K562 (cell line): ENCODE data around the gene SLC39A13. TPM values are rescaled to one million over a fixed set of nuclear protein-coding genes. Genes with fewer than 3 reads are reported as not detected.
A peak's percentile ranks its signal among the peaks of the same experiment; 100 is the strongest.

Experiments
- ATAC-seq: fragments of 200-7000 bp; cut with Tn5 transposase; 3 replicates; pipeline ENCODE4 v1.9.1; 2020; ENCODE audit warnings: moderate library complexity
- BruUV-seq: library from RNA; stranded (reverse); fragments of 400-500 nt; replicated peaks from 2 replicates; lab custom pipeline; 2021; lab: Mats Ljungman, UMichigan
- CTCF ChIA-PET: fragments of 300-600 bp; formaldehyde crosslinking; extraction: SDS; loops from one replicate; lab custom pipeline; 2021; ENCODE audit warnings: low intra/inter-chr PET ratio; lab: Yijun Ruan, JAX
- POLR2A ChIA-PET: fragments of 300-600, 350-650 bp; sonication (Branson Sonifier 250); formaldehyde crosslinking; extraction: SDS; loops from one replicate; lab custom pipeline; 2021; ENCODE audit warnings: antibody characterized with exemption, inconsistent platforms; lab: Yijun Ruan, JAX
- DNase-seq, 4 experiments: peaks; one replicate each; pipeline versions ENCODE4 v3.0.0 to v3.0.0-alpha.2; 2011 to 2018; ENCODE audit warnings: low spot score in 3 of 4, mixed read lengths in 3 of 4; ENCODE audit errors: extremely low read depth in 1 of 4
- FAIRE-seq: peaks from 2 replicates; lab custom pipeline; 2011; peaks lifted over from hg19 to GRCh38; lab: Jason Lieb, UNC
- H2AFZ ChIP-seq: 2 replicates; pipeline ENCODE4 v1.6.0; 2011; ENCODE audit warnings: low read depth, low read length, control low read depth, inconsistent platforms
- H3K27ac ChIP-seq: fragments of 200-600 bp; 3 replicates; pipeline ENCODE4 v1.8.0; 2011; ENCODE audit warnings: low read depth, mild to moderate bottlenecking, control low read depth, inconsistent platforms, low read length, moderate library complexity, mixed read lengths; ENCODE audit errors: extremely low read depth
- H3K27me3 ChIP-seq, 2 experiments: fragments of 300-600 bp in 1 of 2; 2 replicates in 1 of 2; 3 replicates in 1 of 2; pipeline versions ENCODE4 v1.6.0 to v1.8.0; 2011; ENCODE audit warnings: inconsistent platforms in 2 of 2, low read length in 2 of 2, mild to moderate bottlenecking in 1 of 2, mixed read lengths in 1 of 2, moderate library complexity in 1 of 2; ENCODE audit not compliant: control insufficient read depth in 2 of 2, insufficient read depth in 2 of 2
- H3K36me3 ChIP-seq: fragments of 300-600 bp; 3 replicates; pipeline ENCODE4 v1.8.0; 2011; ENCODE audit warnings: mild to moderate bottlenecking, low read length, inconsistent platforms; ENCODE audit not compliant: control insufficient read depth, insufficient read depth
- H3K4me1 ChIP-seq, 2 experiments: fragments of 200-600 bp in 1 of 2; replicated peaks in 1 of 2; 2 replicates in 1 of 2; 3 replicates in 1 of 2; pipeline versions ENCODE4 v1.5.1 to v1.8.0; 2011; ENCODE audit warnings: inconsistent platforms in 2 of 2, low read length in 2 of 2, mild to moderate bottlenecking in 1 of 2, mixed read lengths in 1 of 2, moderate library complexity in 1 of 2; ENCODE audit not compliant: control insufficient read depth in 2 of 2, insufficient read depth in 2 of 2
- H3K4me2 ChIP-seq: 2 replicates; pipeline ENCODE4 v1.6.1; 2011; ENCODE audit warnings: low read length, control low read depth, inconsistent platforms, mixed read lengths; ENCODE audit not compliant: insufficient read depth
- H3K4me3 ChIP-seq: fragments of 200-600 bp; sonication (generic), shearing (Covaris generic); 2 replicates; pipeline ENCODE4 v1.5.1; 2016; ENCODE audit warnings: control low read depth, inconsistent platforms
- H3K79me2 ChIP-seq: fragments of 200-600 bp; 3 replicates; pipeline ENCODE4 v1.8.0; 2011; ENCODE audit warnings: low read length, inconsistent platforms; ENCODE audit not compliant: control insufficient read depth, insufficient read depth
- H3K9ac ChIP-seq, 2 experiments: 2 replicates each; pipeline versions ENCODE4 v1.6.0 to v1.6.1; 2011; ENCODE audit warnings: low read depth in 2 of 2, low read length in 2 of 2, control low read depth in 1 of 2, inconsistent platforms in 1 of 2, mild to moderate bottlenecking in 1 of 2, mixed read lengths in 1 of 2; ENCODE audit not compliant: insufficient read depth in 1 of 2
- H3K9me1 ChIP-seq: one replicate; pipeline ENCODE4 v1.6.0; 2011; ENCODE audit warnings: inconsistent platforms, mild to moderate bottlenecking, low read length, moderate library complexity; ENCODE audit not compliant: control insufficient read depth, insufficient read depth
- H3K9me3 ChIP-seq: replicated peaks from 2 replicates; pipeline ENCODE4 v1.5.1; 2011; ENCODE audit warnings: low read depth, low read length, inconsistent platforms; ENCODE audit not compliant: control insufficient read depth, insufficient read depth
- H4K20me1 ChIP-seq: replicated peaks from 2 replicates; pipeline ENCODE4 v1.6.1; 2011; ENCODE audit warnings: low read length, inconsistent platforms, mixed read lengths; ENCODE audit not compliant: control insufficient read depth, insufficient read depth
- EGR1 ChIP-seq: fragments of 450-650 bp; conservative IDR thresholded peaks from 2 replicates; pipeline ENCODE4 v1.6.1; 2017; ENCODE audit warnings: mild to moderate bottlenecking
- FOXK2 ChIP-seq, 2 experiments: fragments of 450-650 bp; IDR thresholded peaks in 1 of 2; conservative IDR thresholded peaks in 1 of 2; 2 replicates each; pipeline ENCODE4 v1.6.1; 2016; ENCODE audit warnings: low read depth in 2 of 2, mild to moderate bottlenecking in 1 of 2
- NR2C1 ChIP-seq, 2 experiments: fragments of 450-650 bp; IDR thresholded peaks; 2 replicates each; pipeline ENCODE4 v1.6.1; 2017; ENCODE audit warnings: mild to moderate bottlenecking in 2 of 2, antibody characterized with exemption in 1 of 2, inconsistent platforms in 1 of 2, missing compliant biosample characterization in 1 of 2, missing genetic modification characterization in 1 of 2
- POLR2A ChIP-seq: fragments of 450-650 bp; conservative IDR thresholded peaks from 2 replicates; pipeline ENCODE4 v1.6.1; 2016
- POLR2AphosphoS5 ChIP-seq: IDR thresholded peaks from 2 replicates; pipeline ENCODE4 v1.6.1; 2011; ENCODE audit warnings: mild to moderate bottlenecking, low read depth, low read length, moderate library complexity; ENCODE audit not compliant: control insufficient read depth, insufficient read depth
- POLR2G ChIP-seq: fragments of 200-400 bp; formaldehyde crosslinking; IDR thresholded peaks from 2 replicates; pipeline ENCODE4 v1.6.1; 2017; ENCODE audit warnings: low read depth, mild to moderate bottlenecking, antibody characterized with exemption, low read length, moderate library complexity
- RBFOX2 ChIP-seq: fragments of 200-400 bp; formaldehyde crosslinking; IDR thresholded peaks from 2 replicates; pipeline ENCODE4 v1.6.1; 2017; ENCODE audit warnings: low read depth, mild to moderate bottlenecking, low read length, moderate library complexity
- SUPT5H ChIP-seq: fragments of 450-650 bp; IDR thresholded peaks from 2 replicates; pipeline ENCODE4 v1.6.1; 2016
- ZC3H11A ChIP-seq: IDR thresholded peaks from 2 replicates; pipeline ENCODE4 v1.6.1; 2012; ENCODE audit warnings: low read depth, low read length, improper control_type of control experiment
- WGBS: fragments of 100-300 bp; shearing (Covaris generic); methylation state at CpG from one replicate; pipeline ENCODE4 v1.1.6; 2016; ENCODE audit warnings: low coverage, mixed read lengths; ENCODE audit not compliant: insufficient coverage; ENCODE audit errors: missing lambda C conversion rate; 5-methylcytosine and 5-hydroxymethylcytosine counted together
- in situ Hi-C: fragments of 300-500 bp; cut with MboI; formaldehyde crosslinking; loops from 4 replicates; pipeline ENCODE4 v1.15.0; 2018; ENCODE audit warnings: inconsistent platforms, mixed read lengths
- intact Hi-C: fragments of 100-400 bp; cut with micrococcal nuclease; formaldehyde crosslinking; loops from 2 replicates; pipeline ENCODE4 v1.14.2; 2022
- polyA plus RNA-seq, 8 experiments: library from polyadenylated mRNA; depleted of rRNA in 4 of 8; stranded (reverse) in 5 of 8; unstranded in 3 of 8; fragments of >200 nt; fragmentation: Nextera tagmentation in 2 of 8; fragmentation: Illumina TruSeq in 1 of 8; extraction: Ambion mirVana in 2 of 8; extraction: Trizol in 1 of 8; gene quantifications; 2 replicates each; pipeline versions ENCODE4 v1.2.1 to v1.2.3, GENCODE V29; 2011 to 2014; ENCODE audit warnings: inconsistent platforms in 1 of 8, missing spikeins in 1 of 8
- total RNA-seq, 7 experiments: library from RNA; depleted of rRNA in 6 of 7; stranded (reverse); fragments of >200 nt in 6 of 7; fragmentation: Illumina TruSeq in 2 of 7; extraction: Trizol in 2 of 7; gene quantifications; 2 replicates each; pipeline versions ENCODE4 v1.2.1 to v1.2.3, GENCODE V29; 2011 to 2021; ENCODE audit warnings: low replicate concordance in 1 of 7

Gene SLC39A13
- total and polyA plus RNA-seq, 9 of the 15 experiments (the other 6 are each of a cell fraction or from before 2014, with no cell fraction given), result 0.17 to 15.9 (median 3.2) TPM

GRCh38 chr11:47418454-47419259, 10.3 kb downstream of the SLC39A13 start:
- H3K27ac ChIP-seq, result no peak overlapping the region
- peaks cover under 1% of the 10 kb centered on the region; the same call in 1 of the 3 replicates for H3K79me2 ChIP-seq
- WGBS, result 89% methylated on average over 22 of the region's 23 CpGs
- H3K4me3 ChIP-seq, result no peak overlapping the region
- peaks cover 59% of the 10 kb centered on the region for H3K36me3 ChIP-seq
- no peaks in the 10 kb centered on the region for H3K27me3 ChIP-seq
- intact Hi-C loops, result no loop called here
- no peak for TF ChIP-seq ZC3H11A
- TF ChIP-seq RBFOX2, result peak; percentile 71
- TF ChIP-seq FOXK2 (conservative IDR thresholded peaks at IDR 0.05 in 1 of 2, IDR thresholded peaks at IDR 0.05 in 1 of 2; ENCODE audit: low read depth in 2 of 2), result no peak
- peak; percentile 61 for TF ChIP-seq EGR1
- peak; percentile 40; the same call in 1 of the 2 replicates for TF ChIP-seq POLR2AphosphoS5
- peak; percentile 3; the same call in 1 of the 2 replicates for TF ChIP-seq POLR2A
- TF ChIP-seq POLR2G, result peak; percentile 73
- no peak for TF ChIP-seq NR2C1 (IDR thresholded peaks at IDR 0.05)
- no peak for TF ChIP-seq NR2C1 (tag; IDR thresholded peaks at IDR 0.05)
- 0 out of 2 replicates have a peak, but pooled peaks have one; percentile 11 for TF ChIP-seq SUPT5H
- peaks cover 0 to 43% of the 10 kb centered on the region in 2 experiments; a peak in 2 of 5 replicates for H3K4me1 ChIP-seq
- H3K9me3 ChIP-seq, result no peaks in the 10 kb centered on the region
- peak overlapping the region in 1 of 2 experiments; percentile 20; a peak in 1 of 4 replicates for H3K9ac ChIP-seq
- in situ Hi-C loops, result no loop called here
- peak; percentile 14 for ATAC-seq
- ChIA-PET POLR2A (interaction anchor here (0.6 to 2.1 kb wide), 5 partner anchors 8 to 187 kb away, joined by 3 to 16 read pairs (median 4); partner anchors contain the start of genes PSMC3 and SLC39A13), CTCF (no interaction called here)
- H3K9me1 ChIP-seq, result peaks cover 9% of the 10 kb centered on the region
- no peak overlapping the region for H2AFZ ChIP-seq
- no TSS peak for BruUV-seq
- DNase-seq, result no peak
- FAIRE-seq, result no peak
- H3K4me2 ChIP-seq, result no peak overlapping the region
- H4K20me1 ChIP-seq, result peaks cover 9% of the 10 kb centered on the region; the same call in 1 of the 2 replicates
